ENCODE data around the gene DOCK2. TPM values are rescaled to one million over a fixed set of nuclear protein-coding genes. Genes with fewer than 3 reads are reported as not detected.

The DOCK2 gene
- total RNA-seq, 4 donors from 2014 or later, result 0.32 to 5.3 (median 2.7) TPM

DNA sequence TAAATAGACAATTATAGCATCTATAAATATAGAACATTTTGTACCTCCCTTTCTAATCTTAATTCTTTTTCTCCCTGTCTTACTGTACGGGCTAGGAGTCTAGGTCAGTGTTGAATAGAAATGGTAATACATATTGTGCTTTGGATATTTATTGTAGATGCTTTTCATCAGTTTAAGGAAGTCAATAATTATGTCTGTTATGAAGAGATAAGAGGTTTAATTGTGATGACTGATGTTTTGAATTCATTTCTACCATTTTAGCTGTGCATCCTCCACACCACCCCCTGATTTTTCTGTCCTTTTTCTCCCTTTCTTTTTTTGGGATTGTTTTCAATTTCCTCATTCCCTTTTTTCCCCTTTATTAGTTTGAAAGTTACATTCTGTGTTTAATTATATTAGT is 95.8 kb downstream of the DOCK2 start:
- intact Hi-C loops (cut with DNase I; ENCODE audit: low total_unique reads) (no loop called here), in situ Hi-C loops (cut with MboI; ENCODE audit: low sequenced_read_pairs in 4 of 4) (no loop called here)
- Histone ChIP-seq H3K4me1 (no peaks in the 10 kb centered on the region), H3K27ac (no peak overlapping the region), H3K4me3 (no peak overlapping the region), H3K9me3 (no peaks in the 10 kb centered on the region), H3K36me3 (no peaks in the 10 kb centered on the region), H3K27me3 (no peaks in the 10 kb centered on the region)
- DNase-seq (no peak), ATAC-seq (no peak)
- TF ChIP-seq CTCF (IDR thresholded peaks at IDR 0.05 in 4 of 5, conservative IDR thresholded peaks at IDR 0.05 in 1 of 5) (no peak), POLR2A (IDR thresholded peaks at IDR 0.05) (no peak)

- no peak for DNase-seq
- intact Hi-C loops (cut with DNase I; ENCODE audit: low total_unique reads) (no loop called here), in situ Hi-C loops (cut with MboI; ENCODE audit: low sequenced_read_pairs in 4 of 4) (no loop called here)
- no peak overlapping the region for H3K27ac ChIP-seq
- no peaks in the 10 kb centered on the region for H3K27me3 ChIP-seq
- H3K4me1 ChIP-seq, result no peaks in the 10 kb centered on the region
- ATAC-seq, result no peak
- TF ChIP-seq CTCF (IDR thresholded peaks at IDR 0.05 in 4 of 5, conservative IDR thresholded peaks at IDR 0.05 in 1 of 5) (no peak), POLR2A (IDR thresholded peaks at IDR 0.05) (no peak)
- H3K36me3 ChIP-seq, result no peaks in the 10 kb centered on the region
- H3K9me3 ChIP-seq, result no peaks in the 10 kb centered on the region
- H3K4me3 ChIP-seq, result no peak overlapping the region
Measured at GRCh38 chr5:169735913-169736312, 98.8 kb downstream of the DOCK2 start.

DNA sequence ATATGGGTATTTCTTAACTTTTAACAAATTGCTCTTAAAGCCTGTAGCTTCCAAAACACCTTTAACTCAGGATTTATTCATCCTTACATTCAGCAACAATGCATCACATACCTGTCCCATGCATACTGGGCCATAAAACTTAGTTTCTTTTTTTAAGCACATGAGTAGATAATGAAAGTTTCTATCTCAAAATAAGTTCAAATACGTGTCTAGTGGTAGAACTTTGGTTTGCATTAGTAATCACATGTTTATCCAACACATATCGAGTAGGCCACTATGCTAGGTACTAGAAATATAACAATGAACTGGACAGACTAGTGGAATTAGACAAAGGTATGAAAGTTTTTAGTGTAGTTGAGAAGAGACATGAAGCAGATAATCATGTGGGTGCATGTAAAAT is 99.6 kb downstream of the DOCK2 start:
- no peaks in the 10 kb centered on the region for H3K9me3 ChIP-seq
- no peak overlapping the region for H3K4me3 ChIP-seq
- no peaks in the 10 kb centered on the region for H3K36me3 ChIP-seq
- TF ChIP-seq POLR2A (IDR thresholded peaks at IDR 0.05), result no peak
- TF ChIP-seq CTCF (IDR thresholded peaks at IDR 0.05 in 4 of 5, conservative IDR thresholded peaks at IDR 0.05 in 1 of 5), result no peak
- in situ Hi-C loops (cut with MboI; ENCODE audit: low sequenced_read_pairs in 4 of 4), result no loop called here
- H3K27me3 ChIP-seq, result no peaks in the 10 kb centered on the region
- no peak overlapping the region for H3K27ac ChIP-seq
- intact Hi-C loops (cut with DNase I; ENCODE audit: low total_unique reads), result no loop called here
- ATAC-seq (no peak), DNase-seq (no peak)
- no peaks in the 10 kb centered on the region for H3K4me1 ChIP-seq

GRCh38 chr5:169740435-169740834 is 103.4 kb downstream of the DOCK2 start:
- Histone ChIP-seq H3K4me1 (no peaks in the 10 kb centered on the region), H3K27ac (no peak overlapping the region), H3K4me3 (no peak overlapping the region), H3K27me3 (no peaks in the 10 kb centered on the region), H3K36me3 (no peaks in the 10 kb centered on the region), H3K9me3 (no peaks in the 10 kb centered on the region)
- ATAC-seq, result no peak
- TF ChIP-seq POLR2A (IDR thresholded peaks at IDR 0.05) (no peak), CTCF (IDR thresholded peaks at IDR 0.05 in 4 of 5, conservative IDR thresholded peaks at IDR 0.05 in 1 of 5) (no peak)
- in situ Hi-C loops (cut with MboI; ENCODE audit: low sequenced_read_pairs in 4 of 4), result no loop called here
- intact Hi-C loops (cut with DNase I; ENCODE audit: low total_unique reads), result no loop called here
- DNase-seq, result no peak

DNA sequence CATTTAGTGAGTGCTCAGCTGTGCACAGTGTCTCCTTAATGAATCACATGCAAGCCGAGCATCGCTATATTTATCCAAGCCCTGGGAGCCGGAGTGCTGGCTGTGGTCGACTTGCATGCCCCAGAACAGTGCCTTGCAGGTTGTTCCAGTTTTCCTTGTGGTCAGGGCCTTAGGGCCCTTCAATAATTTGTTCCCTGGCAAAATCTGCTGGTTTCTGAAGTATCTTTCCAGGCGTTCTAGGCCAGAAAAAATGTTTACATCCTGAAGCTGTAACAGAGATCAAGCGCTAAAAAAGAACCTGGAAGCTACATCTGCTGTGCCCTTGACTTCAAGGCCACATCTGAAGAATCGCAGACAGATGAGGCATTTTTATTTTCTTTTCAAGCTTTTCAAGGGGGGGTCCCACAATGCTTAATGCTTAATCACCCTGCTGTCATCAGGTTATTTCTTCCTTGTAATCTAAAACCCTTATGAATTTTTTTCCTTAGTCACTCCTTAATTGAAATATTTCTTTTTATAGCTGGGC is 105.8 kb downstream of the DOCK2 start:
- Histone ChIP-seq H3K27ac (no peak overlapping the region), H3K36me3 (no peaks in the 10 kb centered on the region), H3K4me1 (no peaks in the 10 kb centered on the region), H3K4me3 (no peak overlapping the region), H3K27me3 (no peaks in the 10 kb centered on the region), H3K9me3 (no peaks in the 10 kb centered on the region)
- in situ Hi-C loops (cut with MboI; ENCODE audit: low sequenced_read_pairs in 4 of 4), result no loop called here
- DNase-seq (no peak), ATAC-seq (no peak)
- no peak for TF ChIP-seq POLR2A (IDR thresholded peaks at IDR 0.05)
- TF ChIP-seq CTCF (IDR thresholded peaks at IDR 0.05 in 4 of 5, conservative IDR thresholded peaks at IDR 0.05 in 1 of 5), result no peak
- intact Hi-C loops (cut with DNase I; ENCODE audit: low total_unique reads), result no loop called here
